ENCODE results near the gene SLC16A2. TPM values are rescaled to one million over a fixed set of nuclear protein-coding genes. Genes with fewer than 3 reads are reported as not detected.

SLC16A2 gene
- total RNA-seq, 6 experiments from 2014 or later = 40.4 to 68.5 (median 48.1) TPM

DNA sequence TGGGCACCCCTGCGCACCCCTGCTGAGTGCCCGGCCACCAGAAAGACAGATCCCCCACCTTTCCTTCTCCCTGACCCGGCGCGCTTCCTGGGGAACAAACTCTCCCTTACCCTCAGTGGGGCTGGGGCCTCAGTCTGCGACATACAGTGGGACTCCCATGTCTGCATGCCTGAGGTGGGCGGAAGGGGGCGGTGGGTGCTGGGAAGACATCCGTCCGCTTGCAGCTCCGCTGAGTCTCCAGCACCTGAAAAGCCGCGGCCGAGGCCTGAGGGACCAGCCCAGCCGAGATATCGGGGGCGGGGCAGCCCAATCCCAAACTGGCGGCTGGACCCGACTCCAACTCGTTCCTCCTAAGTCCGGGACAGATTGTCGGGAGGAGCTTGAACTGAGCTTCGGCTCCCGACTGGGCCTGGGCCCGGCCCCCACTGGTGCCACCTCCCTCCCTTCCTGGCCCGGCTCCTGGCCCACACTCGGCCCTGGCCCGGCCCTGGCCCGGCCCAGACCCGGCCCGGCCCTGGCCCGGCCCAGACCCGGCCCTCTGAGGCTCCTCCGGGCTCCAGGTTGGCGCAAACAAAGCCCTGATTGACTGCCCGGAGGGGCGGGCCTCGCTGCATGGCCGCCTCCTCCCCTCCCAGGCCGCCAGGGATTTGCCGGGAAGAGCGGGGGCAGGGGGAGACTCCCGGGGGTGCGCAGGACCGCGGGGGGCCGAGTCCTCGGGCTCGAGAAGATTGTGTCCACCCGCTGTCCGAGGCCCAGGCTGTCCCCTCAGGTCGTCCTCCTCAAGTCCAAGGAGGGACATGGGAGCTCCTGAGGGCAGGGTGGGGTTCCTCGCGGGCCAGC, 877 bp upstream of the SLC16A2 start:
- TF ChIP-seq, protein P1, sequence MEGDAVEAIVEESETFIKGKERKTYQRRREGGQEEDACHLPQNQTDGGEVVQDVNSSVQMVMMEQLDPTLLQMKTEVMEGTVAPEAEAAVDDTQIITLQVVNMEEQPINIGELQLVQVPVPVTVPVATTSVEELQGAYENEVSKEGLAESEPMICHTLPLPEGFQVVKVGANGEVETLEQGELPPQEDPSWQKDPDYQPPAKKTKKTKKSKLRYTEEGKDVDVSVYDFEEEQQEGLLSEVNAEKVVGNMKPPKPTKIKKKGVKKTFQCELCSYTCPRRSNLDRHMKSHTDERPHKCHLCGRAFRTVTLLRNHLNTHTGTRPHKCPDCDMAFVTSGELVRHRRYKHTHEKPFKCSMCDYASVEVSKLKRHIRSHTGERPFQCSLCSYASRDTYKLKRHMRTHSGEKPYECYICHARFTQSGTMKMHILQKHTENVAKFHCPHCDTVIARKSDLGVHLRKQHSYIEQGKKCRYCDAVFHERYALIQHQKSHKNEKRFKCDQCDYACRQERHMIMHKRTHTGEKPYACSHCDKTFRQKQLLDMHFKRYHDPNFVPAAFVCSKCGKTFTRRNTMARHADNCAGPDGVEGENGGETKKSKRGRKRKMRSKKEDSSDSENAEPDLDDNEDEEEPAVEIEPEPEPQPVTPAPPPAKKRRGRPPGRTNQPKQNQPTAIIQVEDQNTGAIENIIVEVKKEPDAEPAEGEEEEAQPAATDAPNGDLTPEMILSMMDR (IDR thresholded peaks at IDR 0.05) = no peak
- Mint-ChIP-seq H3K4me1 (ENCODE audit: low read depth) (peaks cover 17% of the 10 kb centered on the region), H3K36me3 (ENCODE audit: low read depth) (no peaks in the 10 kb centered on the region), H3K9me3 (no peaks in the 10 kb centered on the region), H3K27me3 (ENCODE audit: insufficient read depth) (no peaks in the 10 kb centered on the region; the same call in 1 of the 2 replicates), H3K27ac (peak overlapping the region; percentile 88), H3K4me3 (peak overlapping the region; percentile 90)
- peak; percentile 62 for DNase-seq

DNA sequence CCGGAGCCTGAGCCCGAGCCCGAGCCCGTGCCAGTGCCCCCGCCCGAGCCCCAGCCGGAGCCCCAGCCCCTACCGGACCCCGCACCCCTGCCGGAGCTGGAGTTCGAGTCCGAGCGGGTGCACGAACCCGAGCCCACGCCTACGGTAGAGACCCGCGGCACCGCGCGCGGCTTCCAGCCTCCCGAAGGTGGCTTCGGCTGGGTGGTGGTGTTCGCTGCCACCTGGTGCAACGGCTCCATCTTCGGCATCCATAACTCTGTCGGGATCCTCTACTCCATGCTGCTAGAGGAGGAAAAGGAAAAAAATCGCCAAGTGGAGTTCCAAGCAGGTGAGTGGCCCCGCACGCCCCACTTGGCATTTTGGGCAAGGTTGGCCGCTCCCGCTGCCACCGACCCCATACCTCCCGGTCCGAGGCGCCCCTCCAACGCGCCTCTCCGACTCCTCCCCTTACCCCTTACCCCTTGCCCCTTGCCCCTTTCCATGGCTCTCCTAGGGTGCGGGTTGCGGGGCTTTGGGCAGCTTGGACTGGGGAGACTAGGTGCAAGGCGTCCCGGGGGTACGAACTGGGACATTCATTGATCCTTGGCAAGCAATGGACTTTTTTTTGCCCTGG, 553 bp downstream of the SLC16A2 start:
- no peaks in the 10 kb centered on the region for H3K36me3 Mint-ChIP-seq (ENCODE audit: low read depth)
- no peak for DNase-seq
- no peaks in the 10 kb centered on the region; the same call in 1 of the 2 replicates for H3K27me3 Mint-ChIP-seq (ENCODE audit: insufficient read depth)
- H3K4me3 Mint-ChIP-seq = peak overlapping the region; percentile 94
- H3K9me3 Mint-ChIP-seq = no peaks in the 10 kb centered on the region
- H3K27ac Mint-ChIP-seq = peak overlapping the region; percentile 86
- TF ChIP-seq, protein P1 (IDR thresholded peaks at IDR 0.05) = no peak
- peaks cover 17% of the 10 kb centered on the region for H3K4me1 Mint-ChIP-seq (ENCODE audit: low read depth)

DNA sequence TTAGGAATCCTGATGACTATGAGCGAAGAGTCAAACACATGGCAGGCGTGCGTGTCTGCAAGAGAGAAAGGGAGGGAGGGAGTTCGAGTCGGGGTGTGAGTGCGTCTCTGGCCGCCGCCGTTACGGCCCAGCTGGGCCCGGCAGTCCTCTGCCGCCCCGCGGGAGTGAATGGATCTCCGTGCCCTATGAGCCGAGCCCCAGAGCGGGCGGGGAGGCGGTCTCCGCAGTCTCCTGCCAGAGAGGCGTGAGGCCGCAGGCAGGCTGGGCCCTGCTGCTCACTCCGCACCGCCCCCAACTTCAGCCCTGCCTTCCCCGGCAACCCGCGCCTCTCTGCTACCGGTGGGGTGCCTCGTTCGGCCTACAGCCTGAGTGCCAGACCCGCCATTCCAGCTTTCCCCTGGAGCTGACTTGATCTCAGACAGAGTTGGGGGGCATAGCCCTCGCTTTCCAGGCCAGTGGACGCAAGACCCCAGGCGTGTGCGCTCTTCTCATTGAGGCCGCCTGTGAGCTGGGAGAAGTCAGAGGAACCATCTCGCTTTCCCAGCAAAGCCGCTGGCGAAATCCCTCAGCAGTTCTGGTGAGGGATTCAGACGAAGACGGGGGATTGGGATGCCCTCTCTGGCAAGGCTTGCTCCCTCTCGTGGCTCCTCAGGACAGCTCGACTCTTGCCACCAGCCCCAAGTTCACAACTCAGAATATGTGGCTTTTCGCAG, 1.4 kb downstream of the SLC16A2 start:
- Mint-ChIP-seq H3K4me1 (ENCODE audit: low read depth) (peaks cover 17% of the 10 kb centered on the region), H3K9me3 (no peaks in the 10 kb centered on the region), H3K27ac (peak overlapping the region; percentile 86), H3K36me3 (ENCODE audit: low read depth) (no peaks in the 10 kb centered on the region), H3K27me3 (ENCODE audit: insufficient read depth) (no peaks in the 10 kb centered on the region; the same call in 1 of the 2 replicates), H3K4me3 (peak overlapping the region; percentile 94)
- DNase-seq = peak; percentile 59
- TF ChIP-seq, protein P1 (IDR thresholded peaks at IDR 0.05) = peak; percentile 51

DNA sequence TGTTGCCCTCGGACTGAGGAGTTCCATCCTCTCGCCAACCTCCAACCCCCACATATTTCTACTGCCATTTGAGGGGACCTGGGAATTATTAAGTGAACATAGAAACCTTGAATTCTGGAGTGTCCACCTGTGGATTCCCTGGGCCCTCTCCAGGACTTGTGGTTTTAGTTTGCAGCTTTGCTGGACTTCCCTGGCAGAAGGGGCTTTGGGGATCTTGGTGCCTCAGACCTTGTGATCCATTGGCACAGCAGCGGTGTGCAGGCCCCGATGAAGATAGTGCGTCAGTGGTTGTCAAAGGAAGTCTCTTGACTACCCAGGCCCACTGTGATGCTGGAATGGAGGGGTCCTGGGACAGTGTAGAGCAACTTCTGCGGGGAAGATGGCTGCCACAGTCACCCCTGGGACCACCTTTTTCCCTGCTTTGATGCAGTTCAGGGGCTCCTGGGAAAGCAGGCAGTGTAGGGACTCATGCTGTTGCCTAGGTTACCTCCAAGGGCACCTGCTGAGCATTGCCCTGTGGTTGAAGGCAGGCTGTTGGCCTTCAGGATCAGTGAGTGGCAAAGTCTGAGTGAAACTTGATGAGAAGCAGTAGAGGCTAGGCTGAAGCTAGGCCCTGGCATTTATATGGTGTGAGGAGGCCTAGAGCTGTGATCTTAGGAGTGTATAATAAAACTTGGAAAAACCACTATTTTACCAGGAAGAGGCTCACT, 2.2 kb downstream of the SLC16A2 start:
- no peaks in the 10 kb centered on the region; the same call in 1 of the 2 replicates for H3K27me3 Mint-ChIP-seq (ENCODE audit: insufficient read depth)
- no peaks in the 10 kb centered on the region for H3K36me3 Mint-ChIP-seq (ENCODE audit: low read depth)
- H3K4me3 Mint-ChIP-seq = peak overlapping the region; percentile 94
- TF ChIP-seq, protein P1 (IDR thresholded peaks at IDR 0.05) = no peak
- H3K27ac Mint-ChIP-seq = peak overlapping the region; percentile 86
- no peak for DNase-seq
- peaks cover 17% of the 10 kb centered on the region for H3K4me1 Mint-ChIP-seq (ENCODE audit: low read depth)
- H3K9me3 Mint-ChIP-seq = no peaks in the 10 kb centered on the region

DNA sequence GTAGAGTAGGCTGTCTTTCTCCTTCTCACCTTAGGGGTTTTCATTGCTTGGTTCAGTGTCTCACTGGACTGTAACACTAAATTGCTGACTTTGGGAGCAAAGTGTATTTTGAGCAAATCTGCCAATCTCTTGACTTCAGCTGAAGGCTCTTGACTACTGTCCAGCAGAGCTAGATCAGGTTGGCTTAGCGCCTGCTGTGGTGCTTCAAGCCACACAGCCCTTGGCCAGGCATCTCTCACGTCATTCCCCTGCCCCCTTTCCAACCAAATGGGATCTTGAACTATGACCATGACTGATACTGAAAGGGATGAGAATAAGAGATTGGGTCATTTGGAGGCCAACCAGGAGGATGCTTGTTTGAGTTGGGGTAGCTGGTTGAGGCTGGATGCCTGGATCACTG, 4.8 kb downstream of the SLC16A2 start:
- H3K27ac Mint-ChIP-seq = no peak overlapping the region
- TF ChIP-seq, protein P1 (IDR thresholded peaks at IDR 0.05) = no peak
- no peaks in the 10 kb centered on the region for H3K36me3 Mint-ChIP-seq (ENCODE audit: low read depth)
- peaks cover 10% of the 10 kb centered on the region for H3K4me1 Mint-ChIP-seq (ENCODE audit: low read depth)
- no peaks in the 10 kb centered on the region for H3K9me3 Mint-ChIP-seq
- no peak for DNase-seq
- H3K27me3 Mint-ChIP-seq (ENCODE audit: insufficient read depth) = no peaks in the 10 kb centered on the region; the same call in 1 of the 2 replicates
- H3K4me3 Mint-ChIP-seq = no peak overlapping the region
